ENCODE data around the gene CRYGD.
"Not testable (repeated sequence)": the region's sequence is repeated elsewhere in the genome, so short reads cannot be mapped to it uniquely, and the experiment has no call there.

CRYGD gene

GRCh38 chr2:208129744-208130711, 5.7 kb upstream of the CRYGD start, which contains the start of gene CRYGC:
TSS of gene CRYGC (minus strand) at chr2:208129828. CDS start at chr2:208129792, 36 bp downstream.
- DNase-seq: no peak

- no peak for DNase-seq
These were observed 3.8 kb upstream of the CRYGD start for GRCh38 chr2:208128136-208128535.

DNA sequence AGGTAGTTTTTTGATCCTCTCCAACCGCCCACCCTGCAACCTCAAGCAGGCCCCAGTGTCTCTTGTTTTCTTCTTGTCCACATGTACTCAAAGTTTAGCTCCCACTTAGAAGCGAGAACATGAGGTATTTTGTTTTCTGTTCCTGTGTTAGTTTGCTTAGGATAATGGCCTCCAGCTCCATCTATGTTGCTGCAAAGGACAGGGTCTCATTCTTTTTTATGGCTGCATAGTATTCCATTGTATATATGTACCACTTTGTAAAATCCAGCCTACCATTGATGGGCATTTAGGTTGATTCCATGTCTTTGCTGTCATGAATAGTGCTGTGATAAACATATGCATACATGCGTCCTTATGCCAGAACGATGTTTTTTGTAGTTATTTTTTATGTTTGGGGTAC, 2.8 kb upstream of the CRYGD start:
- no peak for DNase-seq

GRCh38 chr2:208125251-208125650, 927 bp upstream of the CRYGD start:
- no peak for DNase-seq

DNA sequence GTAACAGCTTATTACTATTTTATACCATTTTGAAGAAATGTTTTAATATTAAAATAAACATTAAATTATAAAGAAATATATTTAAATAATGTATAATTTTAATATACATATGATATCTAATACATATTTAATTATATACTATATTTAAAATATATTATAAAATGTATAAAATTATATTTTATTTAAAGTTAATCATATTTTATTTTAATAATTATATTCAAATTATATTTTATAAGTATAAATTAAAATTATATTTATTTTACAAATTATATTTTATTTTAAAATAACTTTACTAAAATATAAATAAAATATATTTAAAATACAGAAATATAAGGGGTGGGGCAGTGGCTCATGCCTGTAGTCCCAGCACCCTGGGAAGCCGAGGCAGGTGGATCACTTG, 2.1 kb downstream of the CRYGD start:
- no peak for DNase-seq

- no peak for DNase-seq
These were observed 5.4 kb downstream of the CRYGD start for GRCh38 chr2:208118918-208119317.

DNA sequence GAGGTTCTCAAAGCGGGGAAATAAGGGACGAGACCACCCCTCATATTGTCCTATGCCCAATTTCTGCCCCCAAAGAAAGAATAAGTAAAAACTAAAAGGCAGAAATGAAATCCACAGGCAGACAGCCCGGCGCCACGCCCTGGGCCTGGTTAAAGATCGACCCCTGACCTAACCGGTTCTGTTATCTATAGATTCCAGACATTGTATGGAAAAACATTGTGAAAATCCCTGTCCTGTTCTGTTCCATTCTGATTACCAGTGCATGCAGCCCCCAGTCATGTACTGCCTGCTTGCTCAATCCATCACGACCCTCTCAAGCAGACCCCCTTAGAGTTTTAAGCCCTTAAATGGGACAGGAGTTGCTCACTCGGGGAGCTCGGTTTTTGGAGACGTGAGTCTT, 6.9 kb downstream of the CRYGD start:
- DNase-seq: not testable (repeated sequence)

- peak; percentile 44 for DNase-seq
These were observed 11.4 kb downstream of the CRYGD start for GRCh38 chr2:208112969-208113368.

- not testable (repeated sequence) for DNase-seq
These were observed 12.0 kb downstream of the CRYGD start for GRCh38 chr2:208112273-208112745.

DNA sequence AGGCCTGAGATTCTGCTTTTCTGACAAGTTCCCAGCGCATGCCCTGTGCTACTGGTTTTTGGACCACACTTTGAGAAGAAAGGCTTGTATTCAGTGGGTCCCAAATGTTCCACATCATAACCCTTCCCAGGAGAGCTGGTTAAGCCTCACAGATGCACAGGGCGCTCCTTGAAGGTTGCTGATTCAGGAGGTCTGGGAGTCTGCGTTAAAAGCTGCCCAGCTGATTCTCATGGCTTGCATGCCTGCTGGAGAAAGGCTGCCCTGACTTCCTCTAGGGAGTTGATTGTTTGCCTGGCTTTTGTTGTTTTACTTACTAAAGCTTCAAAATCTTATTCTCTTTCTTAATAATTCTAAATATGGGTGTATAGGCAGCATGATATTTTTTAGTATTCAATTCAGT, 20.7 kb downstream of the CRYGD start:
- DNase-seq: no peak

DNA sequence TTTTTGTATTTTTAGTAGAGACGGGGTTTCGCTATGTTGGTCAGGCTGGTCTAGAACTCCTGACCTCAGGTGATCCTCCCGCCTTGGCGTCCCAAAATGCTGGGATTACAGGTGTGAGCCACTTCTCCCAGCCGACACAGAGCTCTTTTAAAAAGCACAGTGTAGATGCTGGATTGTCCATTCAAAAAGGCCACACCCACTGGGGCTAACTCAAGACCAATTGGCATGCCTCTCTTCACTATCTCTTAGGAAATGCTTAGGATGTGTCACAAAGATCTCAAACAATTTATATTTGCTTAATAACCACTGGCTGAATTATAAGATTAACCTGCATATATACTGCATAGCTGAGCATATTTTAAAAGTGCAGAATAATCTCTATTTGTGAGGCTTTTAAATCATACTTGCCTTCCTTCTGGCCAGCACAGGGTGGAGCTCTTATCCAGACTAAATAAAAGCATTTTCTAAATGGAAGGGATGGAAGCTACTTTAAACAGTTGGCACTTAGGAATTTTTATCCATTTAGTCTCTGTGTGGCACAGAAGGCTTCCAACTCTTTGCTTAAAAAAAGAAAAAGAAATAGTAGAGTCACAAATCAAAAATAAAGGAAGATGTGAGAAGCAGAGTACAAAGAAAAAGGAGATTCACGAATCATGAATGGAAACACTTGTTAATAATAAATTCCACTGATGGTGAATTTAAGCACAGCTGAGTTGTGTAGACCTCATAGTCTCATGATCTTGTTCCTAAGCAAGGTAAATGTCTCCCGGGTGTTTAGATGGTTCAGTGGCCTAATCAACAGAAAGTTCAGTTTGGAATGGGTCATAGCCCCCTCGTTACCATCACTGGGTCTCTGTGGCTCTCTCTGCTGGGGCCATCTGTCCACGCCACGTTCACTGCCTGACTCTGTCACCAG, 22.4 kb downstream of the CRYGD start:
- DNase-seq: no peak

DNA sequence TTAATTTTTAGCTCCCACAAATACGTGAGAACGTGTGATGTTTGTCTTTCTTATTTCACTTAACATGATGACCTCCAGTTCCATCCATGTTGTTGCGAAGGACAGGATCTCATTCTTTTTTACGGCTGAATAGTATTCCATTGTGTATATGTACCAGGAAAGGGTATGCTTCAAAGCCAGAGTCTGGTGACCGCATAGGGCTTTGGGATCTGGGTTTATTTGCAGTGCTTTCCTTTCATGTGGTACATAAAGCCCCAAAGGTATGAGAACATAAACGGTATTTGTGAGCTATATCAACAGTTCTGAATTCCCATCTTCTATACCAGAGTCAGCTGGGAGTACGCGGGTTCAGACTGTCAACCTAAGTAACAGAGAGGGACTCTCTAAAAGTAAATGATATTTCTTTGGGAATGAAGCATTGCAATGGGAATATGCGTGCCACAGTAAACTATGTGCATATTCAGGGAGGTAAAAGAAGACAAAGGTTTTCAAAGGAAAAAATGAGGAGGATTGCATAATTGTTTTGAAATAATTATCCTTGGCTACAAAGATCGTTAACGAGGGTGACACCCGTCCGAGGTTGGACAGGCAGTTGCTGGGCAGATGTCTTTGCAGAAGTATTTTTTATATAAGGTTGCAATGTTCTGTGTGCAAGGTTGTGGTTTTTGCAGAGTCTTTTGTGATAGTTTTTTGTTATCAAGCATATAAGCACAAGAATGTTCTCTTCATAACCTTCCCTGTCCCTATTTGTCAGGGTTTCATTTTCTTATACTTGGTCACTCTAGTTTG, 24.4 kb downstream of the CRYGD start:
- no peak for DNase-seq

DNA sequence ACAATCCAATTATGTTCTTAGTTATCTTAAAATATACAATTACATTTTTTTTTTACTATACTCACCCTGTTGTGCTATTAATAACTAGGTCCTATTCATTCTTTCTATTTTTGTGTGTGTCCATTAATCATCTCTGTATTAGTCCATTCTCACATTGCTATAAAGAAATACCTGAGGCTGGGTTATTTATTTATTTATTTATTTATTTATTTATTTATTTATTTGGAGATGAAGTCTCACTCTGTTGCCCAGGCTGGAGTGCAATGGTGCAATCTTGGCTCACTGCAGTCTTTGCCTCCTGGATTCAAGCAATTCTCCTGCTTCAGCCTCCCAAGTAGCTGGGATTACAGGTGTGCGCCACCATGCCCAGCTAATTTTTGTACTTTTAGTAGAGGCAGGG, 25.6 kb downstream of the CRYGD start:
- not testable (repeated sequence) for DNase-seq

DNA sequence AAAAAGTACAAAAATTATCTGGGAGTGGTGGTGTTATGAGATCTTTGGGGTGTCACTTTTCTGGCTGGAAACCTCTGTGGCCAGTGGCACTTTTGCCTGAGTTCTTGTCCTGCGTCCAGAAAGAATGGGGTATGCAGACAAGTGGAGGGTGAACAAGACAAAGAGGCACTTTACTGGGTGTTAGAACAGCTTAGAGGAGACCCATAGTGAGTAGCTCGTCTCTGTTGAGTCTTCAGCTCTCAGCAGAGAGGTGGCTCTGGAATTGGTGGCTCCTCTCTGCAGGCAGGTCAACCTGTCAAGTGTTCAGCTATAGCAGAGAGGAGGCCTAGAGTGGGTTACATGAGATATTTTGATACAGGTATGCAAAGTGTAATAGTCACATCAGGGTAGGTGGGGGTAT, 26.1 kb downstream of the CRYGD start:
- DNase-seq: no peak

DNA sequence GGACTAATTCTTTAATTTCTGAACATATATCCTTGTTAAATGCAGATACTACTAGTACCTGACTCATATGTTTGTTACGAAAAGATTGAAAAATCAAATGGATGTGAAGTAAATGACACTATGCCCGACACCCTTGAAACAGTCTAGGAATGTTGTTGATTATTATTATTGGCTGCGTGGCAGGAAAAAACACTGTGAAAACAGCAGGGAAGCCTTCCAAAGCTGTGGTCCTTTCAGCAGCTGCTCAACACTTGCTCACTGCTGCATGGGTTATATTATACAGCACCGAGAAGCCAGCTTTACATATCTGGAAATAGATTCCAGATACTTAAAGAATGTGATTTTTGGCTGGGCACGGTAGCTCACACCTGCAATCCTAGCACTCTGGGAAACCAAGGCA, 26.5 kb downstream of the CRYGD start:
- no peak for DNase-seq

- no peak for DNase-seq
These were observed 27.0 kb downstream of the CRYGD start for GRCh38 chr2:208097313-208097712.

DNA sequence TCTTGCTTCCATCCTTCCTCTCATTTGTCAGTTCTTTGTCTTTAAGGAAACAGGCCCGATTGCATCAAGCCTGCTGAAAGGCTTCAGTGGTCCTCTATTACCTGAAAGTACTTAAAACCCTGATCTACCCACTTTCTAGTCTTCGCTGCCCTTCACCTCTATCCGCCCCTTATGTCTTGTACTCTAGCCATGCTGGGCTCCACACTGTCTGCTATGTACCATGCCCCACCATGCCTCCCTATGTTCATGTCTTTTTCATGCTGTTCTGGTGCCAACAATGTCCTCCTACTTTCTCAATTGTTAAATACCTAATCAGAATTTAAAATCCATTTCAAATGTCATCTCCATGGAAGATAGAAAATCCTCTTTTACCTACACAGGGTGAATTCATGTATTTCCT, 28.2 kb downstream of the CRYGD start:
- no peak for DNase-seq

DNA sequence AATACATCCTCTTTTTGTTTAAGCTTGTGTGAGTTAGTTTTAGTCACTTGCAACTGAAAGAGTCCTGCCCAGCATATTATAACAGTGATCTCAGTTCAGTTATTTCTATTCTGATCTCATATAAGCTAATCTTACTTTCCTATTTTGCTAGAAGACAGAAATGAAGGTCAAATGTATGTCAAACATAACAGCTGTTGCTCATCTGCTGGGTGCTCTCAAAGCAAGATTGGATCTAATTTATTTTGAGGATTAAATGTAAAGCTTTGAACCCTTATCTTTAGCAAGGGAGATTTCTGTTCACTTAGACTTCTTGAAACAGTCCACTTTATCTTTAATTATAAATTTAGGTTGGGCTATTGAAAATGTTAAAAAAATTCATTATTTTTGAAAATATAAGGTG, 31.2 kb downstream of the CRYGD start:
- DNase-seq: no peak

- no peak for DNase-seq
These were observed 32.1 kb downstream of the CRYGD start for GRCh38 chr2:208092093-208092832.

DNA sequence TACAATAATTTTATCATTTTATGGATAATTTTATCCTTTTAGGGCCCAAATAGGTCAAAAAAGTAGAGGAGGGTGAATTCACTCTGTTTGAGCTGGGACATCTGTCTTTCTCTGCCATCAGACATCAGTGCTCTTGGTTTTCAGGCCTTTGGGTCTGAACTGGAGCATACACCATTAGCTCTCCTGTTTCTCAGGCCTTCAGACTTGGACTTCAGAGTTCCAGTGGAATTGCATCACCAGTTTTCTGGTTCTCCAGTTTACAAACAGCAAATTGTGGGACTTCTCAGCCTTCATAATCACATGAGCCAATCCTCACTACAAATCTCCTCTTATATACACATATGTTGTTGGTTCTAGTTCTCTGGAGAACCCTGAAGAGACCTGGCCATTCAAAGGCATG, 33.9 kb downstream of the CRYGD start:
- DNase-seq: no peak

GRCh38 chr2:208086029-208086428, 38.3 kb downstream of the CRYGD start:
- DNase-seq: no peak

- DNase-seq: no peak
These were observed 40.5 kb downstream of the CRYGD start for GRCh38 chr2:208083807-208084206.

Measured in NCI-H187 treated with DMSO at 0.1 percent for 48 hours (cell line).